Astrocyte (in vitro differentiated cells and primary cell): ENCODE data around the gene HIPK2. TPM values are rescaled to one million over a fixed set of nuclear protein-coding genes. Genes with fewer than 3 reads are reported as not detected.

Experiments
- DNase-seq: peaks from one replicate; pipeline ENCODE4 v3.0.0-alpha.2; 2010; ENCODE audit warnings: low read depth
- FAIRE-seq: peaks from 2 replicates; lab custom pipeline; 2011; peaks lifted over from hg19 to GRCh38; lab: Jason Lieb, UNC
- H2AFZ ChIP-seq: 2 replicates; pipeline ENCODE4 v1.6.0; 2012; ENCODE audit warnings: low read depth, low read length, inconsistent platforms
- H3K27ac ChIP-seq: 2 replicates; pipeline ENCODE4 v1.5.1; 2011; ENCODE audit warnings: low read depth, low read length, inconsistent platforms
- H3K27me3 ChIP-seq: 2 replicates; pipeline ENCODE4 v1.6.0; 2011; ENCODE audit warnings: low read length, inconsistent platforms; ENCODE audit not compliant: insufficient read depth
- H3K36me3 ChIP-seq: 2 replicates; pipeline ENCODE4 v1.5.1; 2011; ENCODE audit warnings: low read length, inconsistent platforms; ENCODE audit not compliant: insufficient read depth
- H3K4me1 ChIP-seq: 2 replicates; pipeline ENCODE4 v1.5.1; 2011; ENCODE audit warnings: low read length, inconsistent platforms; ENCODE audit not compliant: insufficient read depth
- H3K4me2 ChIP-seq: 2 replicates; pipeline ENCODE4 v1.6.0; 2012; ENCODE audit warnings: low read length, inconsistent platforms
- H3K4me3 ChIP-seq: 2 replicates; pipeline ENCODE4 v1.5.1; 2011; ENCODE audit warnings: low read depth, mild to moderate bottlenecking, low read length, inconsistent platforms; ENCODE audit not compliant: insufficient read depth
- H3K79me2 ChIP-seq: 2 replicates; pipeline ENCODE4 v1.6.0; 2012; ENCODE audit warnings: mild to moderate bottlenecking, low read length, inconsistent platforms; ENCODE audit not compliant: insufficient read depth
- H3K9ac ChIP-seq: 2 replicates; pipeline ENCODE4 v1.6.0; 2012; ENCODE audit warnings: mild to moderate bottlenecking, low read length, inconsistent platforms
- H3K9me3 ChIP-seq: 2 replicates; pipeline ENCODE4 v1.5.1; 2012; ENCODE audit warnings: low read depth, mild to moderate bottlenecking, low read length, inconsistent platforms; ENCODE audit not compliant: insufficient read depth
- H4K20me1 ChIP-seq: 2 replicates; pipeline ENCODE4 v1.6.0; 2012; ENCODE audit warnings: low read length, inconsistent platforms; ENCODE audit not compliant: insufficient read depth
- H3K27ac Mint-ChIP-seq: one replicate; pipeline ENCODE4 v1.8.0; 2021; ENCODE audit warnings: mild to moderate bottlenecking, mixed read lengths; ENCODE audit not compliant: unreplicated experiment
- H3K27me3 Mint-ChIP-seq: one replicate; pipeline ENCODE4 v1.8.0; 2021; ENCODE audit warnings: low read depth, mixed read lengths; ENCODE audit not compliant: unreplicated experiment
- H3K36me3 Mint-ChIP-seq: one replicate; pipeline ENCODE4 v1.8.0; 2021; ENCODE audit warnings: low read depth, mixed read lengths; ENCODE audit not compliant: unreplicated experiment
- H3K4me1 Mint-ChIP-seq: one replicate; pipeline ENCODE4 v1.8.0; 2021; ENCODE audit warnings: low read depth, mixed read lengths; ENCODE audit not compliant: unreplicated experiment
- H3K4me3 Mint-ChIP-seq: one replicate; pipeline ENCODE4 v1.8.0; 2021; ENCODE audit warnings: mild to moderate bottlenecking, moderate library complexity, mixed read lengths; ENCODE audit not compliant: unreplicated experiment
- H3K9me3 Mint-ChIP-seq: one replicate; pipeline ENCODE4 v1.8.0; 2021; ENCODE audit warnings: mild to moderate bottlenecking, mixed read lengths; ENCODE audit not compliant: unreplicated experiment
- CTCF ChIP-seq: IDR thresholded peaks from 2 replicates; pipeline ENCODE4 v1.5.1; 2011; ENCODE audit warnings: low read depth, mild to moderate bottlenecking, inconsistent platforms, low read length, moderate library complexity; ENCODE audit not compliant: insufficient read depth
- EZH2 ChIP-seq: IDR thresholded peaks from 2 replicates; pipeline ENCODE4 v1.6.1; 2012; ENCODE audit warnings: mild to moderate bottlenecking, low read length, inconsistent platforms; ENCODE audit not compliant: insufficient read depth
- total RNA-seq: library from RNA; stranded (reverse); gene quantifications from 2 replicates; pipeline ENCODE4 v1.2.1, GENCODE V29; 2021

HIPK2 gene
- total RNA-seq, 1 donor from 2014 or later = 35.8 TPM

GRCh38 chr7:139791316-139791715, 13.5 kb upstream of the HIPK2 start:
- Mint-ChIP-seq H3K4me1 (no peaks in the 10 kb centered on the region), H3K9me3 (no peaks in the 10 kb centered on the region), H3K27ac (no peak overlapping the region), H3K4me3 (no peak overlapping the region), H3K27me3 (no peaks in the 10 kb centered on the region), H3K36me3 (no peaks in the 10 kb centered on the region)
- no peaks in the 10 kb centered on the region for H3K27me3 ChIP-seq
- H3K9ac ChIP-seq = no peak overlapping the region
- no peak overlapping the region for H3K27ac ChIP-seq
- no peaks in the 10 kb centered on the region for H3K79me2 ChIP-seq
- H2AFZ ChIP-seq = no peak overlapping the region
- no peak overlapping the region for H3K4me2 ChIP-seq
- H3K36me3 ChIP-seq = peaks cover 3% of the 10 kb centered on the region
- no peaks in the 10 kb centered on the region for H4K20me1 ChIP-seq
- no peaks in the 10 kb centered on the region for H3K9me3 ChIP-seq
- no peak for DNase-seq
- no peak for FAIRE-seq
- no peaks in the 10 kb centered on the region for H3K4me1 ChIP-seq
- TF ChIP-seq CTCF (no peak), EZH2 (no peak)
- no peak overlapping the region for H3K4me3 ChIP-seq

GRCh38 chr7:139784648-139785047, 6.8 kb upstream of the HIPK2 start:
- Mint-ChIP-seq H3K4me3 (no peak overlapping the region), H3K36me3 (no peaks in the 10 kb centered on the region), H3K9me3 (no peaks in the 10 kb centered on the region), H3K4me1 (no peaks in the 10 kb centered on the region), H3K27me3 (peaks cover 18% of the 10 kb centered on the region), H3K27ac (no peak overlapping the region)
- no peak for TF ChIP-seq CTCF
- TF ChIP-seq EZH2 = no peak
- no peaks in the 10 kb centered on the region for H4K20me1 ChIP-seq
- H3K4me3 ChIP-seq = no peak overlapping the region
- no peak overlapping the region for H3K27ac ChIP-seq
- no peaks in the 10 kb centered on the region for H3K27me3 ChIP-seq
- no peaks in the 10 kb centered on the region for H3K4me1 ChIP-seq
- no peaks in the 10 kb centered on the region for H3K36me3 ChIP-seq
- FAIRE-seq (no peak), DNase-seq (no peak)
- no peak overlapping the region for H2AFZ ChIP-seq
- no peak overlapping the region for H3K4me2 ChIP-seq
- H3K9ac ChIP-seq = no peak overlapping the region
- H3K79me2 ChIP-seq = no peaks in the 10 kb centered on the region
- no peaks in the 10 kb centered on the region for H3K9me3 ChIP-seq

DNA sequence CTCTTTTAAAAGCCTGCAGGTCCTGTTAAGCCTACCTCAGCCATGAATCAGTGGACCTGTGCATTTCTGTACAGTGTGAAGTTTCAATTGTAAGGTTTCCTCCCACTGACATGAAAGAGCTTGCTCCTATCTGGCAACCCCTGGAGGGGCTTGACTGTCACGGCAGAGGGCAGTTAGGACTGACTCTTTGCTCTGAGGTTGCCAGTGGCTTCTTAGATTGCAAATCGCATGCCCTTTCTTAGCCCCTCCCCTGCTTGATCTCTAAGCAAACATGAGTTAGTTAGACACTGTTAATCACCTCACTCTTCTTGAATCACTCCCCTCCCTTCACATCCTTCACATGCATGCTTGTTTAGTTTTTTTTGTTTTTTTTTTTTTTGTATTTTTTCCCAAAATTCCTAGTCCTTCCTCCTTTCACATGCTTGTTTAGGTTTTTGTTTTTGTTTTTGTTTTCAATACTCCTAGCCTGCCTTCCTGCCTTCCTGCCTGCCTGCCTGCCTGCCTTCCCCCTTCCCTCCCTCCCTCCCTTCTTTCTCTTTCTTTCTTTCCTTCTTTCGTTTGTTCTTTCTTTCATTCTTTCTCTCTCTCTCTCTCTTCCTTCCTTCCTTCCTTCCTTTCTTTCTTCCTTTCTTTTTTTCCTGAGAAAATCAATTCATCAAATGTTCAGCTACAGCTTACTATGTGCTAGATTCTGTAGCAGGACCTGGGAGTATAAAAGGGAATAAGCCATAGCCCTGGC, 6.0 kb upstream of the HIPK2 start:
- Mint-ChIP-seq H3K4me1 (no peaks in the 10 kb centered on the region), H3K4me3 (no peak overlapping the region), H3K27ac (no peak overlapping the region), H3K36me3 (no peaks in the 10 kb centered on the region), H3K27me3 (peaks cover 25% of the 10 kb centered on the region), H3K9me3 (peaks cover 2% of the 10 kb centered on the region)
- FAIRE-seq (no peak), DNase-seq (no peak)
- Histone ChIP-seq H4K20me1 (no peaks in the 10 kb centered on the region), H3K79me2 (peaks cover 4% of the 10 kb centered on the region), H2AFZ (no peak overlapping the region), H3K9ac (no peak overlapping the region), H3K4me3 (no peak overlapping the region), H3K9me3 (no peaks in the 10 kb centered on the region), H3K4me1 (no peaks in the 10 kb centered on the region), H3K27ac (no peak overlapping the region), H3K36me3 (no peaks in the 10 kb centered on the region), H3K27me3 (no peaks in the 10 kb centered on the region), H3K4me2 (no peak overlapping the region)
- TF ChIP-seq CTCF = no peak
- no peak for TF ChIP-seq EZH2
